ENCODE data around the gene PLPPR1. TPM values are rescaled to one million over a fixed set of nuclear protein-coding genes. Genes with fewer than 3 reads are reported as not detected.

The PLPPR1 gene
- polyA plus RNA-seq, 3 donors: not detected

GRCh38 chr9:101352892-101353463 lies 324.5 kb downstream of the PLPPR1 start:
- Mint-ChIP-seq H3K27ac (no peak overlapping the region), H3K4me1 (no peaks in the 10 kb centered on the region), H3K36me3 (no peaks in the 10 kb centered on the region), H3K9me3 (peaks cover 0 to 17% (median 3%) of the 10 kb centered on the region in 7 donors), H3K4me3 (no peak overlapping the region), H3K27me3 (ENCODE audit: low read depth in 3 of 3) (peaks cover 0 to 2% (median 1%) of the 10 kb centered on the region in 3 donors)
- WGBS (ENCODE audit: insufficient coverage): 90% methylated on average over 5 of the region's 6 CpGs
- Histone ChIP-seq H3K4me1 (ENCODE audit: control insufficient read depth in 1 of 2, insufficient read depth in 2 of 2, low read length in 2 of 2) (no peaks in the 10 kb centered on the region), H3K4me3 (replicated peaks in 1 of 3; ENCODE audit: low read depth in 2 of 3, low read length in 3 of 3) (no peak overlapping the region), H3K4me2 (replicated peaks; ENCODE audit: extremely low read depth, low read length, poor library complexity, severe bottlenecking) (no peak overlapping the region), H3K9ac (ENCODE audit: insufficient read depth, low read length, poor library complexity, severe bottlenecking) (no peak overlapping the region), H3K27ac (ENCODE audit: low read depth in 1 of 2, low read length in 2 of 2) (no peak overlapping the region), H2AFZ (ENCODE audit: insufficient read depth, low read depth, low read length, poor library complexity, severe bottlenecking) (no peak overlapping the region), H3K9me3 (replicated peaks in 1 of 2; ENCODE audit: control insufficient read depth in 1 of 2, insufficient read depth in 1 of 2, low read length in 2 of 2) (no peaks in the 10 kb centered on the region), H4K20me1 (ENCODE audit: insufficient read depth, low read length) (no peaks in the 10 kb centered on the region), H3K79me2 (ENCODE audit: insufficient read depth, low read length) (no peaks in the 10 kb centered on the region), H3K36me3 (replicated peaks in 1 of 2; ENCODE audit: control insufficient read depth in 1 of 2, insufficient read depth in 2 of 2, low read length in 2 of 2) (no peaks in the 10 kb centered on the region), H3K27me3 (ENCODE audit: control insufficient read depth in 2 of 2, insufficient read depth in 2 of 2, low read length in 2 of 2) (no peaks in the 10 kb centered on the region)
- no peak for DNase-seq
- TF ChIP-seq, protein P1, sequence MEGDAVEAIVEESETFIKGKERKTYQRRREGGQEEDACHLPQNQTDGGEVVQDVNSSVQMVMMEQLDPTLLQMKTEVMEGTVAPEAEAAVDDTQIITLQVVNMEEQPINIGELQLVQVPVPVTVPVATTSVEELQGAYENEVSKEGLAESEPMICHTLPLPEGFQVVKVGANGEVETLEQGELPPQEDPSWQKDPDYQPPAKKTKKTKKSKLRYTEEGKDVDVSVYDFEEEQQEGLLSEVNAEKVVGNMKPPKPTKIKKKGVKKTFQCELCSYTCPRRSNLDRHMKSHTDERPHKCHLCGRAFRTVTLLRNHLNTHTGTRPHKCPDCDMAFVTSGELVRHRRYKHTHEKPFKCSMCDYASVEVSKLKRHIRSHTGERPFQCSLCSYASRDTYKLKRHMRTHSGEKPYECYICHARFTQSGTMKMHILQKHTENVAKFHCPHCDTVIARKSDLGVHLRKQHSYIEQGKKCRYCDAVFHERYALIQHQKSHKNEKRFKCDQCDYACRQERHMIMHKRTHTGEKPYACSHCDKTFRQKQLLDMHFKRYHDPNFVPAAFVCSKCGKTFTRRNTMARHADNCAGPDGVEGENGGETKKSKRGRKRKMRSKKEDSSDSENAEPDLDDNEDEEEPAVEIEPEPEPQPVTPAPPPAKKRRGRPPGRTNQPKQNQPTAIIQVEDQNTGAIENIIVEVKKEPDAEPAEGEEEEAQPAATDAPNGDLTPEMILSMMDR (IDR thresholded peaks at IDR 0.05): no peak
- intact Hi-C loops (cut with micrococcal nuclease): no loop called here

GRCh38 chr9:101353683-101354082 lies 325.2 kb downstream of the PLPPR1 start:
- Histone ChIP-seq H3K4me2 (replicated peaks; ENCODE audit: extremely low read depth, low read length, poor library complexity, severe bottlenecking) (no peak overlapping the region), H3K36me3 (replicated peaks in 1 of 2; ENCODE audit: control insufficient read depth in 1 of 2, insufficient read depth in 2 of 2, low read length in 2 of 2) (no peaks in the 10 kb centered on the region), H3K27ac (ENCODE audit: low read depth in 1 of 2, low read length in 2 of 2) (no peak overlapping the region), H3K4me3 (replicated peaks in 1 of 3; ENCODE audit: low read depth in 2 of 3, low read length in 3 of 3) (no peak overlapping the region), H3K9me3 (replicated peaks in 1 of 2; ENCODE audit: control insufficient read depth in 1 of 2, insufficient read depth in 1 of 2, low read length in 2 of 2) (no peaks in the 10 kb centered on the region), H3K4me1 (ENCODE audit: control insufficient read depth in 1 of 2, insufficient read depth in 2 of 2, low read length in 2 of 2) (no peaks in the 10 kb centered on the region), H2AFZ (ENCODE audit: insufficient read depth, low read depth, low read length, poor library complexity, severe bottlenecking) (no peak overlapping the region), H3K79me2 (ENCODE audit: insufficient read depth, low read length) (no peaks in the 10 kb centered on the region), H4K20me1 (ENCODE audit: insufficient read depth, low read length) (no peaks in the 10 kb centered on the region), H3K27me3 (ENCODE audit: control insufficient read depth in 2 of 2, insufficient read depth in 2 of 2, low read length in 2 of 2) (no peaks in the 10 kb centered on the region), H3K9ac (ENCODE audit: insufficient read depth, low read length, poor library complexity, severe bottlenecking) (no peak overlapping the region)
- no peak for DNase-seq
- Mint-ChIP-seq H3K4me1 (no peaks in the 10 kb centered on the region), H3K27me3 (ENCODE audit: low read depth in 3 of 3) (peaks cover 0 to 5% (median under 1%) of the 10 kb centered on the region in 3 donors), H3K9me3 (peaks cover 2 to 20% (median 4%) of the 10 kb centered on the region in 7 donors), H3K4me3 (no peak overlapping the region), H3K36me3 (no peaks in the 10 kb centered on the region), H3K27ac (no peak overlapping the region)
- TF ChIP-seq, protein P1 (IDR thresholded peaks at IDR 0.05): no peak
- intact Hi-C loops (cut with micrococcal nuclease): no loop called here
- no CpG with 5 or more reads among the region's 2 CpGs for WGBS (ENCODE audit: insufficient coverage)

Measured in CD14-positive monocyte (primary cell).